NT2/D1 (cell line): ENCODE results near the gene ASB14.

Experiments
- DNase-seq: peaks from one replicate; pipeline ENCODE4 v3.0.0-alpha.2; 2011; ENCODE audit warnings: low read depth, low spot score
- H3K27me3 ChIP-seq: 2 replicates; pipeline ENCODE4 v1.6.0; 2011; ENCODE audit warnings: mild to moderate bottlenecking; ENCODE audit not compliant: insufficient read length, insufficient read depth
- H3K36me3 ChIP-seq: 2 replicates; pipeline ENCODE4 v1.6.1; 2011; ENCODE audit warnings: mild to moderate bottlenecking, low read length, mixed read lengths; ENCODE audit not compliant: insufficient read depth, insufficient read length
- H3K4me1 ChIP-seq: 2 replicates; pipeline ENCODE4 v1.5.1; 2011; ENCODE audit not compliant: insufficient read depth, insufficient read length
- H3K4me3 ChIP-seq: 2 replicates; pipeline ENCODE4 v1.5.1; 2011; ENCODE audit warnings: low read depth; ENCODE audit not compliant: insufficient read length
- H3K9ac ChIP-seq: 2 replicates; pipeline ENCODE4 v1.6.0; 2011; ENCODE audit warnings: low read depth; ENCODE audit not compliant: insufficient read length
- H3K9me3 ChIP-seq: 2 replicates; pipeline ENCODE4 v1.5.1; 2011; ENCODE audit warnings: mild to moderate bottlenecking, low read length; ENCODE audit not compliant: insufficient read depth
- SUZ12 ChIP-seq: IDR thresholded peaks from 2 replicates; pipeline ENCODE4 v1.6.1; 2011; ENCODE audit not compliant: insufficient read length, insufficient read depth; ENCODE audit errors: extremely low read depth
- YY1 ChIP-seq: IDR thresholded peaks from 2 replicates; pipeline ENCODE4 v1.6.1; 2011; ENCODE audit not compliant: insufficient read length, insufficient read depth
- ZNF274 ChIP-seq: IDR thresholded peaks from 2 replicates; pipeline ENCODE4 v1.6.1; 2011; ENCODE audit warnings: mild to moderate bottlenecking, low read depth, low read length

The ASB14 gene

DNA sequence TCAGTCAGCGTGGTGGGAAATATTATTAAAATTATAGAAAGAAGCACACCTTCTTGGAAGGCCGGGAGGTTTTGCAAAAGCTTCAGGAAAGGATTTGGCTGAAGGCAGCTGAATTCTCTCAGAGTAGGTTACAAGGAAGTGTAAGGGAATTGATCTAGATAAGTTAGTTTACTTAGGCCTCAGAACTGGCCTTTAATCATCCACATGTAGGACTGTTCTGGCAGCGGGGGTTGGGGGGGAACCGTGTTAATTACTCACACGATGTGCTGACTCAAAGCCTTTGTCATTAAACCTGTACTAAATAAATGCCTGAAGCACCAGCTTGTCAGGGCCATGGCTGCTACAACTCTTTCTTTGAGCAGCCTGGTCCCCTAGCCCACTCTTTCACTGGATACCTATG is 12.8 kb downstream of the ASB14 start:
- peaks cover 25% of the 10 kb centered on the region; the same call in 1 of the 2 replicates for H3K9me3 ChIP-seq
- TF ChIP-seq SUZ12: no peak
- TF ChIP-seq YY1: no peak
- no peak for TF ChIP-seq ZNF274
- no peaks in the 10 kb centered on the region for H3K4me1 ChIP-seq
- no peak for DNase-seq
- H3K36me3 ChIP-seq: no peaks in the 10 kb centered on the region
- no peak overlapping the region for H3K4me3 ChIP-seq
- no peaks in the 10 kb centered on the region for H3K27me3 ChIP-seq
- no peak overlapping the region for H3K9ac ChIP-seq

DNA sequence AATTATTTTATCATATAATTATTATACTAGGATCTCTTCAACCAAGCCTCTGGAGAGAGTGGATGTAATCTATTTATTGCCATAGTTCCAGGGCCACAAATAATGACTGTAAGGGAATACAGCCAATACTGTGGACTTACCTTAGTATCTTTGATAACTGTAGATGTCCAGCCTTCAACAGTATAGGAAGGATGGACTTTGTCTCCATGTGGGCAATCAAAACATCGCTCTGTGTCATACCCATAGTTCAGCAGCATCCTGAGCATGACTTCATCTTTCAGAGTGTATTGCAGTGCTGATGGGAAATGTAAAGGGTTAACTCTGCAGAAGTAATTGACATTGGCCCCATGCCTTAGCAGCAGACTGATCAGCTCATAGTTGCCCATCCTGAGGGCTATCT is 14.2 kb downstream of the ASB14 start:
- H3K9me3 ChIP-seq: peaks cover 25% of the 10 kb centered on the region; the same call in 1 of the 2 replicates
- no peak for DNase-seq
- H3K9ac ChIP-seq: no peak overlapping the region
- peaks cover 5% of the 10 kb centered on the region for H3K36me3 ChIP-seq
- TF ChIP-seq YY1 (no peak), SUZ12 (no peak), ZNF274 (no peak)
- no peaks in the 10 kb centered on the region for H3K4me1 ChIP-seq
- no peaks in the 10 kb centered on the region for H3K27me3 ChIP-seq
- no peak overlapping the region for H3K4me3 ChIP-seq

DNA sequence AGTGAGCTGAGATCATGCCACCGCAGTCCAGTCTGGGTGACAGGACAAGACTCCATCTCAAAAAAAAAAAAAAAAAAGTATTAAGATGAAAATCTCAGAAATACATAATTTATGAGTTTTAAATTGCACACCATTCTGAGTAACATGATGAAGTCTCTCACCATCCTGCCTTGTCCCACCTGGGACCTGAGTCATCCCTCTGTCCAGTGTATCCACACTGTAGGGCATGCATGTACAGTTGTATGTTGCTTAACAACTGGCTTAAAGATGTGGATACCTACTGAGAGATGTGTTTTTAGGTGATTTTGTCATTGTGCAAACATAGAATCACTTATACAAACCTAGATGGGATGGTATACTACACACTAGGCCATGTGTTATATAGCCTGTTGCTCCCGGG is 17.1 kb downstream of the ASB14 start:
- TF ChIP-seq ZNF274: no peak
- no peak for TF ChIP-seq YY1
- no peak for TF ChIP-seq SUZ12
- Histone ChIP-seq H3K9ac (no peak overlapping the region), H3K27me3 (no peaks in the 10 kb centered on the region), H3K9me3 (peaks cover 24% of the 10 kb centered on the region; the same call in 1 of the 2 replicates), H3K4me1 (no peaks in the 10 kb centered on the region), H3K36me3 (peaks cover 9% of the 10 kb centered on the region), H3K4me3 (no peak overlapping the region)
- no peak for DNase-seq

DNA sequence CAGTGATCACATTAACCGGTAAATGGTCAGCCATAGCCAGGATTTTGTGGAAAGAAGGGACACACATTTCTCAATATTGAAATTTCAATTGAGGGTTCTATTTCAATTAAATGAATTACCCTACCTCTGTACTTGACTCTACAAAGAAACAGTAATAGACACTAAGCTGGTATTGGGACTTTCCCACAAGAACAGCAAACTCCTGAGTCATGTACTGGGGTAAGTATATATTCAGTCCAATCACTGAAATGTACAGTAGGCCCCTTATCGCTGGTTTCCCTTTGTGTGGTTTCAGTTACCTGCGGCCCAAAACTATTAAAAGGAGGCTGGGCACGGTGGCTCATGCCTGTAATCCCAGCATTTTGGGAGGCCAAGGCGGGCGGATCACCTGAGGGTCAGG is 17.6 kb downstream of the ASB14 start:
- no peaks in the 10 kb centered on the region for H3K4me1 ChIP-seq
- DNase-seq: no peak
- no peak overlapping the region for H3K4me3 ChIP-seq
- H3K9ac ChIP-seq: no peak overlapping the region
- H3K36me3 ChIP-seq: peaks cover 11% of the 10 kb centered on the region
- no peaks in the 10 kb centered on the region for H3K27me3 ChIP-seq
- peaks cover 18% of the 10 kb centered on the region; the same call in 1 of the 2 replicates for H3K9me3 ChIP-seq
- TF ChIP-seq SUZ12: no peak
- no peak for TF ChIP-seq YY1
- no peak for TF ChIP-seq ZNF274

DNA sequence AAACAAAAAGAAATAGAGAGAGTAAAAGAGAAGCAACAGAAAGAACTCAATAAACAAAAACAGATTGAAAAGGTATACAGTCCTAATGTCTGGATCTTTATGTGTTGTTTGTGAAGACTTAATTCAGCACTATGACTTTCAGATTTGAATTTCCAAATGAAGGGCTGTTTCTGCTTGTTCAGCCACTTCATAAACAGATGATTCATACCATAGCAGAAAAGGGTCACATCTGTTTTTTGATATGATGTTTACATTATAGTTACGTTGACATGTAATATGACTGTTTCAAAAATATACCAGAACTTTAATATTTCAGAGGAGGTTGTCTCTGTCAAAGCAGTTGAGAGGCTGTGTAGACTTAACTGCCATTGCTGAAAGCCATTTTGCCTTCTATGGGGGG is 24.1 kb downstream of the ASB14 start:
- no peaks in the 10 kb centered on the region for H3K27me3 ChIP-seq
- no peaks in the 10 kb centered on the region for H3K4me1 ChIP-seq
- no peaks in the 10 kb centered on the region for H3K9me3 ChIP-seq
- TF ChIP-seq ZNF274: no peak
- TF ChIP-seq YY1: no peak
- TF ChIP-seq SUZ12: no peak
- H3K4me3 ChIP-seq: no peak overlapping the region
- H3K36me3 ChIP-seq: peaks cover 32% of the 10 kb centered on the region
- H3K9ac ChIP-seq: no peak overlapping the region
- DNase-seq: no peak

DNA sequence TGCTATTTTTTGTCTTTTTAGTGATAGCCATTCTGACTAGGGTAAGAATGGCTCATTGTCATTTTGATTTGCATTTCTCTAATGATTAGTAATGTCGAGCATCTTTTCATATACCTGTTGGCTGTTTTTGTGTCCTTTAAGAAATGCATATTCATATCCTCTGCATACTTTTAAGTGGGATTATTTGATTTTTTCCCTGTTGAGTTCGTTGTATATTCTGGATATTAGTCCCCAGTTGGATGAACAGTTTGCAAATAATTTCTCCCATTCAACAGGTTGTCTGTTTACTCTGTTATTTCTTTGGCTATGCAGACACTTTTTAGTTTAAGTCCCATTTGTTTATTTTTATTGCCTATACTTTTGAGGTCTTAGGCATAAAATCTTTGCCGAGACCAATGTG is 30.6 kb downstream of the ASB14 start:
- Histone ChIP-seq H3K4me1 (no peaks in the 10 kb centered on the region), H3K9ac (no peak overlapping the region), H3K36me3 (peaks cover 37% of the 10 kb centered on the region), H3K27me3 (no peaks in the 10 kb centered on the region), H3K4me3 (no peak overlapping the region), H3K9me3 (no peaks in the 10 kb centered on the region)
- TF ChIP-seq YY1 (no peak), SUZ12 (no peak), ZNF274 (no peak)
- DNase-seq: no peak

DNA sequence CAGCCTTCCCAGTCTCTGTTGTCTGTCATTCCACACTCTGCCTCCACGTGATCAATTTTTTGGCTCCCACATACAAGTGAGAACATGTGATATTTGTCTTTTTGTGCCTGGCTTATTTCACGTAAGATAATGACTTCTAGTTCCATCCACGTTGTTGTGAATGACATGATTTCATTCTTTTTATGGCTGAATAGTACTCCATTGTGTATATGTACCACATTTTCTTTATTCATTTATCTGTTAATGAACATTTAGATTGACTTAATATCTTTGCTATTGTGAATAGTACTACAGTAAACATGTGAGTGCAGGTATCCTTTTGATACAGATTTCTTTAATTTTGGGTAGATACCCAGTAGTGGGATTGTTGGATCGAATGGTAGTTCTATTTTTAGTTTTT is 31.4 kb downstream of the ASB14 start:
- TF ChIP-seq SUZ12 (no peak), YY1 (no peak), ZNF274 (no peak)
- peaks cover 38% of the 10 kb centered on the region for H3K36me3 ChIP-seq
- H3K27me3 ChIP-seq: no peaks in the 10 kb centered on the region
- H3K4me1 ChIP-seq: no peaks in the 10 kb centered on the region
- H3K9me3 ChIP-seq: no peaks in the 10 kb centered on the region
- no peak for DNase-seq
- H3K9ac ChIP-seq: no peak overlapping the region
- H3K4me3 ChIP-seq: no peak overlapping the region

DNA sequence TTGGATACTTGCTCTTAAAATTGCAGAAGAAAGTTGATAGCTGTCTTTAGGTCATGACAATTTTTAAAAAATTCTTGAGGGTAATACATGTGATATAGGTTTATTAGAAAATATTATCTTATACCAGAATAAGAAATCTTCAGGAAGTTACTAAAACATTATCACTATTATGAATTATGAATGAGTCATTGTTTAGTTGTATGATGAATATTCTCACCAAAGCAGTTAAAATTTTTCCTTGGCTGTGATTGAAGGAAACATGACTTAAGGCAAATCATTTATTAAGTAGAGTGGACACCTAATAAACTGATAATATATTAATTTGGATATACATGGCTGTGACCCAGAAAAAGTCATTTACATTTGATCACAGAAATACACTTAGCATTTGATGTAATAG is 34.8 kb downstream of the ASB14 start:
- TF ChIP-seq ZNF274 (no peak), YY1 (no peak), SUZ12 (no peak)
- H3K36me3 ChIP-seq: peaks cover 34% of the 10 kb centered on the region

More for the DNA sequence above, 34.8 kb downstream of the ASB14 start:
- no peak for DNase-seq
- Histone ChIP-seq H3K9me3 (no peaks in the 10 kb centered on the region), H3K27me3 (no peaks in the 10 kb centered on the region), H3K4me1 (no peaks in the 10 kb centered on the region), H3K9ac (no peak overlapping the region), H3K4me3 (no peak overlapping the region)
